Measurements from ENCODE around the gene PRDX1. TPM values are rescaled to one million over a fixed set of nuclear protein-coding genes. Genes with fewer than 3 reads are reported as not detected.

Gene PRDX1
- polyA plus RNA-seq, 3 donors = 116 to 362 (median 294) TPM

DNA sequence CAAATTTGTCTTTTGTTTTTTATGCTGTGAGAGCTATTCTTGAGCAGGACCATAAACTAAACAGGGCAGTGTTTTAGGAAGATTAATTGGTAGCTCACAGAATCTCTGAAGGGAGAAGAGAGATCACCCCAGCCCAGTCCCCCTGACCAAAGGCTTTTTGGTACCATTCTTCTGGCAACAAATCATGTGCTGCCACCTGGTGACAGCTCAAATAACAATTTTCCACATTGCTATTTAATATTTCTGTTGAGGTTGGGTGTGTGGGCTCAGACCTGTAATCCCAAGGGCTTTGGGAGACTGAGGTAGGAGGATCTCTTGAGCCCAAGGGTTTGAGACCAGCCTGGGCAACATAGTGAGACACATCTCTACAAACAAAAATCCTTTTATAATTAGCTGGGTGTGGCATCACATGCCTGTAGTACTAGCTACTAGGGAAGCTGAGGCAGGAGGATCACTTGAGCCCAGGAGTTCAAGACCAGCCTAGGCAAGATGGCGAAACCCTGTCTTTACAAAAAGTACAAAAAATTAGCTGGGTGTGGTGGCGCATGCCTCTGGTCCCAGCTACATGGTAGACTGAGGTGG, 28.5 kb downstream of the PRDX1 start:
- peak overlapping the region in 1 of 2 donors; percentile 10 for H3K4me3 Mint-ChIP-seq
- H3K9ac ChIP-seq (ENCODE audit: insufficient read depth, low read length, poor library complexity, severe bottlenecking) = no peak overlapping the region
- no peak overlapping the region for H3K4me3 ChIP-seq (replicated peaks in 1 of 3; ENCODE audit: low read depth in 2 of 3, low read length in 3 of 3)
- no peak overlapping the region for H2AFZ ChIP-seq (ENCODE audit: insufficient read depth, low read depth, low read length, poor library complexity, severe bottlenecking)
- H3K27ac ChIP-seq (ENCODE audit: low read depth in 1 of 2, low read length in 2 of 2) = no peak overlapping the region
- peaks cover 23 to 28% of the 10 kb centered on the region in 2 donors for H3K4me1 ChIP-seq (ENCODE audit: control insufficient read depth in 1 of 2, insufficient read depth in 2 of 2, low read length in 2 of 2)
- TF ChIP-seq, protein P1, sequence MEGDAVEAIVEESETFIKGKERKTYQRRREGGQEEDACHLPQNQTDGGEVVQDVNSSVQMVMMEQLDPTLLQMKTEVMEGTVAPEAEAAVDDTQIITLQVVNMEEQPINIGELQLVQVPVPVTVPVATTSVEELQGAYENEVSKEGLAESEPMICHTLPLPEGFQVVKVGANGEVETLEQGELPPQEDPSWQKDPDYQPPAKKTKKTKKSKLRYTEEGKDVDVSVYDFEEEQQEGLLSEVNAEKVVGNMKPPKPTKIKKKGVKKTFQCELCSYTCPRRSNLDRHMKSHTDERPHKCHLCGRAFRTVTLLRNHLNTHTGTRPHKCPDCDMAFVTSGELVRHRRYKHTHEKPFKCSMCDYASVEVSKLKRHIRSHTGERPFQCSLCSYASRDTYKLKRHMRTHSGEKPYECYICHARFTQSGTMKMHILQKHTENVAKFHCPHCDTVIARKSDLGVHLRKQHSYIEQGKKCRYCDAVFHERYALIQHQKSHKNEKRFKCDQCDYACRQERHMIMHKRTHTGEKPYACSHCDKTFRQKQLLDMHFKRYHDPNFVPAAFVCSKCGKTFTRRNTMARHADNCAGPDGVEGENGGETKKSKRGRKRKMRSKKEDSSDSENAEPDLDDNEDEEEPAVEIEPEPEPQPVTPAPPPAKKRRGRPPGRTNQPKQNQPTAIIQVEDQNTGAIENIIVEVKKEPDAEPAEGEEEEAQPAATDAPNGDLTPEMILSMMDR (IDR thresholded peaks at IDR 0.05) = peak; percentile 81
- no peaks in the 10 kb centered on the region for H3K36me3 ChIP-seq (replicated peaks in 1 of 2; ENCODE audit: control insufficient read depth in 1 of 2, insufficient read depth in 2 of 2, low read length in 2 of 2)
- no peaks in the 10 kb centered on the region for H4K20me1 ChIP-seq (ENCODE audit: insufficient read depth, low read length)
- no peaks in the 10 kb centered on the region for H3K27me3 ChIP-seq (ENCODE audit: control insufficient read depth in 2 of 2, insufficient read depth in 2 of 2, low read length in 2 of 2)
- H3K9me3 Mint-ChIP-seq = peaks cover 0 to 2% (median 0%) of the 10 kb centered on the region in 7 donors
- peaks cover 0 to 3% (median 2%) of the 10 kb centered on the region in 3 donors for H3K27me3 Mint-ChIP-seq (ENCODE audit: low read depth in 3 of 3)
- H3K4me2 ChIP-seq (replicated peaks; ENCODE audit: extremely low read depth, low read length, poor library complexity, severe bottlenecking) = no peak overlapping the region
- DNase-seq = peak; percentile 51 to 70 (median 67)
- H3K27ac Mint-ChIP-seq = peak overlapping the region in 2 of 7 donors; percentile 19 to 32
- H3K9me3 ChIP-seq (replicated peaks in 1 of 2; ENCODE audit: control insufficient read depth in 1 of 2, insufficient read depth in 1 of 2, low read length in 2 of 2) = no peaks in the 10 kb centered on the region
- H3K36me3 Mint-ChIP-seq = peaks cover 7 to 16% of the 10 kb centered on the region in 2 donors
- intact Hi-C loops (cut with micrococcal nuclease) = loop anchor here (1.0 to 5.0 kb wide), 4 partner anchors 81 to 481 kb away; partner anchors contain the start of genes HECTD3 (in 1 of the 2) and UROD (in 1 of the 2)
- H3K4me1 Mint-ChIP-seq = peaks cover 5% of the 10 kb centered on the region
- 88% methylated on average over 1 of the region's 2 CpGs for WGBS (ENCODE audit: insufficient coverage)
- peaks cover 7% of the 10 kb centered on the region for H3K79me2 ChIP-seq (ENCODE audit: insufficient read depth, low read length)

DNA sequence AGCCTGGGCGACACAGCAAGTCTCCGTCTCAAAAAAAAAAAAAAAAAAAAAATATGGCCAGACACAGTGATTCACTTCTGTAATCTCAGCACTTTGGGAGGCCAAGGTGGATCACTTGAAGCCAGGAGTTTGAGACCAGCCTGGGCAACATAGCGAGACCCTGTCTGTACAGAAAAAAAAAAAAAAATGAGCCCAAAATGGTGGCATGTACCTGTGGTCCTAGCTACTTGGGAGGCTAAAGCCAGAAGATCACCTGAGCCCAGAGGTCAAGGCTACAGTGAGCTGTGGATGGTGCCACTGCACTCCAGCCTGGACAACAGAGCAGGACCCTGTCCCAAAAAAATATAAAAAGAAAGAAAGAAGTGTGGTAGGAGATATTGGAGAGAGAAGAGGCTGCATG, 29.0 kb downstream of the PRDX1 start:
- Mint-ChIP-seq H3K27ac (peak overlapping the region in 1 of 7 donors; percentile 52), H3K27me3 (ENCODE audit: low read depth in 3 of 3) (peaks cover 0 to 3% (median 3%) of the 10 kb centered on the region in 3 donors), H3K9me3 (peaks cover 0 to 2% (median 0%) of the 10 kb centered on the region in 7 donors), H3K4me3 (no peak overlapping the region), H3K4me1 (peaks cover 5% of the 10 kb centered on the region), H3K36me3 (peaks cover 8 to 16% of the 10 kb centered on the region in 2 donors)
- Histone ChIP-seq H3K27ac (ENCODE audit: low read depth in 1 of 2, low read length in 2 of 2) (no peak overlapping the region), H4K20me1 (ENCODE audit: insufficient read depth, low read length) (no peaks in the 10 kb centered on the region), H3K4me3 (replicated peaks in 1 of 3; ENCODE audit: low read depth in 2 of 3, low read length in 3 of 3) (no peak overlapping the region), H3K27me3 (ENCODE audit: control insufficient read depth in 2 of 2, insufficient read depth in 2 of 2, low read length in 2 of 2) (no peaks in the 10 kb centered on the region), H3K36me3 (replicated peaks in 1 of 2; ENCODE audit: control insufficient read depth in 1 of 2, insufficient read depth in 2 of 2, low read length in 2 of 2) (no peaks in the 10 kb centered on the region), H2AFZ (ENCODE audit: insufficient read depth, low read depth, low read length, poor library complexity, severe bottlenecking) (no peak overlapping the region), H3K4me1 (ENCODE audit: control insufficient read depth in 1 of 2, insufficient read depth in 2 of 2, low read length in 2 of 2) (peaks cover 23 to 28% of the 10 kb centered on the region in 2 donors), H3K79me2 (ENCODE audit: insufficient read depth, low read length) (peaks cover 7% of the 10 kb centered on the region), H3K4me2 (replicated peaks; ENCODE audit: extremely low read depth, low read length, poor library complexity, severe bottlenecking) (no peak overlapping the region), H3K9ac (ENCODE audit: insufficient read depth, low read length, poor library complexity, severe bottlenecking) (no peak overlapping the region), H3K9me3 (replicated peaks in 1 of 2; ENCODE audit: control insufficient read depth in 1 of 2, insufficient read depth in 1 of 2, low read length in 2 of 2) (no peaks in the 10 kb centered on the region)
- TF ChIP-seq, protein P1 (IDR thresholded peaks at IDR 0.05) = no peak
- 53% methylated on average over 3 of the region's 3 CpGs for WGBS (ENCODE audit: insufficient coverage)
- no peak for DNase-seq
- intact Hi-C loops (cut with micrococcal nuclease) = loop anchor here (1.0 to 5.0 kb wide), 4 partner anchors 80 to 480 kb away; partner anchors contain the start of genes HECTD3 (in 1 of the 2) and UROD (in 1 of the 2)
